Measurements from ENCODE around the gene ADRA1B. TPM values are rescaled to one million over a fixed set of nuclear protein-coding genes. Genes with fewer than 3 reads are reported as not detected.

The ADRA1B gene
- total RNA-seq, 2 experiments from 2014 or later, result not detected

DNA sequence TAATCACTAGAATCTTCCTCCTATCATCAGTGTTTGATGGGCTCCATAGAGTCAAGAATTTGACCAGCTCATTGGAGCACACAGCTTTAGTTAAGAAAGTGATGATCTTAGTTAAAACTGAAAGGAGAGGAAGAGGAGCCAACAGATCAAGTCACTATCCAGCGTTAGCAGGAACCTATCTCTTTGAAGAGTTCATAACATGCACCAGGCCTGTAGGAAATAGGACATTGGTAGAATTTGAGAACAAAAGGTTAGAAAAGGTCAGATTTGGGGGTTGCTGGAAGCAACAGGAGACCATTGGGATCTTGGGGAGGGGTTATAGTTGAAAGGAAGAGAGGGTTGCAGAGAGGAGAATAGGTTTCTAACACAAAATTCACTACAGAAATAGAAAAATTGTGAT lies 11.4 kb upstream of the ADRA1B start:
- POLR2A ChIA-PET, result no interaction called here
- no peak for DNase-seq
- no peak overlapping the region for H3K27ac Mint-ChIP-seq
- H3K4me1 Mint-ChIP-seq (ENCODE audit: low read depth), result peaks cover 3% of the 10 kb centered on the region
- H3K27me3 Mint-ChIP-seq (ENCODE audit: low read depth), result peaks cover 25% of the 10 kb centered on the region
- CTCF ChIA-PET, result no interaction called here
- H3K9me3 Mint-ChIP-seq (ENCODE audit: insufficient read depth), result no peaks in the 10 kb centered on the region
- no peak for ATAC-seq
- no peak overlapping the region for H3K4me3 Mint-ChIP-seq
- no peaks in the 10 kb centered on the region for H3K36me3 Mint-ChIP-seq (ENCODE audit: low read depth)

DNA sequence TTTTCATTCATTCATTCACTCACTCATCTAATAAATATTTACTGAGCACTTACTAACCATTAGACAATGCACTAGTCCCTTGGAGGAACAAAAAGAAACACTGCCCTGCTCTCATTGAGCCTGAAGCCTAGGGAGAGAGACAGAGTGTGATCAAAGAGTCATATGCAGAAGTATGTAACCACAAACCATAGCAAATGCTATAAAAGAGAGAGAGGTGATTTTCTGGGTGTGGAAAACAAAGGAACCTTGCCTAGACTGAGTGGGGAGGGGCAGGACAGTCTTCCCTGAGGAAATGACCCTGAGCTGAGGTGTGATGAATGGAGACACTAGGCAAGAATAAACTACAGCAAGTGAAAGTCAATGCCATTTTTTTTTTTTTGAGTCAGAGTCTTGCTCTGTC lies 10.8 kb upstream of the ADRA1B start:
- CTCF ChIA-PET, result no interaction called here
- H3K27me3 Mint-ChIP-seq (ENCODE audit: low read depth), result peaks cover 24% of the 10 kb centered on the region

DNA sequence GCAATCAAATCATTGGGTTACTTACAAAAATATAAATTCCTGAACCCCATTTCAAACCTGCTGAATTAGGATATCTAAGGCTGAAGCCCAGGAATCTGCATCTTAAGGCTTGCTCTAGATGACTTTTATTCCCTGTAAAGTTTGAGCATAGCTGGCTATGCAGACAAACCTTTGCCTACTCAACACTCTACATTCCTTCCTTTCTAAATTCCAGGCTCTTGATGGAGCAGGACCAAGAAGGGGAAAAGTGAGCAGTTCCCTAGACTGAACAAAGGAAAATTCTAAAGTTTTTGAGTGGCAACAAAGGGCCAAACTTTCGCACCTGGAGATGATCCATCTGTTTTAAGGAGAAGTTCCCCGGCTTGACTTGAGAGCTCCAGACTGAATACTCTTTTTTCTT lies 9.8 kb upstream of the ADRA1B start:
- H3K36me3 Mint-ChIP-seq (ENCODE audit: low read depth), result no peaks in the 10 kb centered on the region
- ChIA-PET POLR2A (interaction anchor here (0.8 kb wide), 1 partner anchor 408 kb away, joined by 3 read pairs; no protein-coding TSS in a partner anchor), CTCF (no interaction called here)
- no peaks in the 10 kb centered on the region for H3K9me3 Mint-ChIP-seq (ENCODE audit: insufficient read depth)
- peaks cover 22% of the 10 kb centered on the region for H3K27me3 Mint-ChIP-seq (ENCODE audit: low read depth)
- DNase-seq (no peak), ATAC-seq (no peak)
- H3K27ac Mint-ChIP-seq, result no peak overlapping the region
- no peak overlapping the region for H3K4me3 Mint-ChIP-seq
- H3K4me1 Mint-ChIP-seq (ENCODE audit: low read depth), result peaks cover 3% of the 10 kb centered on the region

More for the DNA sequence above, 10.8 kb upstream of the ADRA1B start:
- Mint-ChIP-seq H3K9me3 (ENCODE audit: insufficient read depth) (no peaks in the 10 kb centered on the region), H3K4me3 (no peak overlapping the region), H3K36me3 (ENCODE audit: low read depth) (no peaks in the 10 kb centered on the region), H3K27ac (no peak overlapping the region), H3K4me1 (ENCODE audit: low read depth) (peaks cover 3% of the 10 kb centered on the region)
- no peak for DNase-seq
- POLR2A ChIA-PET, result no interaction called here
- ATAC-seq, result no peak

DNA sequence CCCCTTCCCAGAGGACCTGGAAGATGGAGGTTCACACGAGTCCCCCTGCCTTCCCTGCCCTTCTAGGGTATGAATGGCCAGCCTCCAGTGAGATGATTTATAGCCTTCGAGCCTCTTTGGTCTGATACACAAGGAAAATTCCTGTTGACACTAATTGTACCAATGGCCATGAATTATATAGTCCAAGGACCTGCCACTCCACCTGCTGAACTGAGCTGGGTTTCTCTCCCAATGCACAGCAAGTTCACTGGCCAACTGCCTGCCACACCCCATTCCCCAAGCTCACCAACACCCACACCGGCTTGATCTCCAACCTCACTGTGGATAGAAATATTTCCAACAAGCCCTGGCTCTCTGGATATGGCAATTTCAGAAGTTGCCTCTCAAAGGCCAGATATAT lies 9.3 kb upstream of the ADRA1B start:
- Mint-ChIP-seq H3K4me1 (ENCODE audit: low read depth) (peaks cover 3% of the 10 kb centered on the region), H3K27me3 (ENCODE audit: low read depth) (peaks cover 22% of the 10 kb centered on the region), H3K36me3 (ENCODE audit: low read depth) (no peaks in the 10 kb centered on the region), H3K9me3 (ENCODE audit: insufficient read depth) (no peaks in the 10 kb centered on the region), H3K4me3 (no peak overlapping the region), H3K27ac (no peak overlapping the region)
- ATAC-seq (no peak), DNase-seq (no peak)
- ChIA-PET CTCF (interaction anchor here (1.2 to 1.7 kb wide), 2 partner anchors 9 to 391 kb away, joined by 3 to 4 read pairs; partner anchors contain the start of gene ADRA1B), POLR2A (interaction anchor here (0.8 kb wide), 1 partner anchor 409 kb away, joined by 3 read pairs; no protein-coding TSS in a partner anchor)

DNA sequence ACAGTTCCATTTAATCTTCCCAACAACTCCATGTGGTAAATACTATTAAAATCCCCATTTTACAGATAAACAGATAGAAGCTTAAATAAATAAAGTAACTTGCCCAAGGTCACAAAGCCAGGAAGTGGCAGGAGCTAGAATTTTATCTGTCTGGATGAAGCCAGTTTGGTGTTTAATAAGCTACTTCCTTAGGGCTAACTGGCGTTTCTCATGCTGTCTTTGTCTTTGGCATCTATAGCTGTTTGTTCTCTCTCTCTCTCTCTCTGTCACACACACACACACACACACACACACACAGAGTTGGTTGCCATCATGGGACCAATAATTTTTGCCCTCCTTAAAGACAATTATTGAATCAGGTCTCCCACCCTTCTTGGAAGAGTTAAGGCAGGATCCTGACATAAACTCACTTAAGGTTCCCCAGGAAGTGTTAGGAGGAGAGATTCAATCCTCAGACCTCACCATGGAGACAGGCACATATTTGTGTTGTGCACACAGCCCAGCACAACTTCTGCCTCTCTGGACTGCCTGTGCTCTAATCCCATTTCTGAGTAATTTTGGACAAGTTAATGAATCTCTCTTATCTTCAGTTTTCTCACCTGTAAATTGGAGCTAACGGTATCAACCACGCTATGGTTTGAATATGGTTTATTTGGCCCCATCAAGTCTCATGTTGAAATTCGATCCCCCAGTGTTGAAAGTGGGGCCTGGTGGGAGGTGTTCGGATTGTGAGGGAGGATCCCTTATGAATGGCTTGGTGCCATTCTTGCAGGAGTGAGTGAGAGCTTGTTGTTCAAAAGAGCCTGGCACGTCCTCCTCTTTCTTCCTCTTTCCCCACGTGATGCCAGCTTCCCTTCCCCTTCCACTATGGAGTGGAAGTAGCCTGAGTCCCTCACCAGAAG lies 8.3 kb upstream of the ADRA1B start:
- H3K27ac Mint-ChIP-seq, result no peak overlapping the region
- POLR2A ChIA-PET, result no interaction called here
- no peaks in the 10 kb centered on the region for H3K9me3 Mint-ChIP-seq (ENCODE audit: insufficient read depth)
- no peak overlapping the region for H3K4me3 Mint-ChIP-seq
- DNase-seq (no peak), ATAC-seq (no peak)
- peaks cover 22% of the 10 kb centered on the region for H3K27me3 Mint-ChIP-seq (ENCODE audit: low read depth)
- CTCF ChIA-PET, result interaction anchor here (1.2 to 1.7 kb wide), 2 partner anchors 8 to 392 kb away, joined by 3 to 4 read pairs; partner anchors contain the start of gene ADRA1B
- H3K4me1 Mint-ChIP-seq (ENCODE audit: low read depth), result peaks cover 3% of the 10 kb centered on the region
- no peaks in the 10 kb centered on the region for H3K36me3 Mint-ChIP-seq (ENCODE audit: low read depth)

DNA sequence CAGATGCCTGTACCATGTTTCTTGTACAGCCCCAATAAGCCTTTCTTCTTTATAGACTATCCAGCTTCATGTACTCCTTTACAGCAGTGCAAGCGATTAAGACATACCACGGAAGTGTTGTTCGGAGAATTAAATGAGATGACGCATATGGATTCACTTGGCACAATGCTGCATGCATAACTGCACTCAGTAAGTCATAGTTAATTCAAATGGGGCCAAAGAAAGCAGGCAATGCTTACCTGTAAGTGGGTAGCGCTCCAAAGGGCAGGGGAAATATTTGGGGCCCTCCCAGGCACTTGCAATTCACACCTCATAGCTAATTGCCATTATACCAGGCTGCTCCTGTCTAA lies 7.7 kb upstream of the ADRA1B start:
- ATAC-seq (no peak), DNase-seq (no peak)
- peaks cover 25% of the 10 kb centered on the region for H3K27me3 Mint-ChIP-seq (ENCODE audit: low read depth)
- no peak overlapping the region for H3K27ac Mint-ChIP-seq
- H3K9me3 Mint-ChIP-seq (ENCODE audit: insufficient read depth), result no peaks in the 10 kb centered on the region
- H3K4me1 Mint-ChIP-seq (ENCODE audit: low read depth), result peaks cover 3% of the 10 kb centered on the region
- H3K36me3 Mint-ChIP-seq (ENCODE audit: low read depth), result no peaks in the 10 kb centered on the region
- H3K4me3 Mint-ChIP-seq, result no peak overlapping the region
- POLR2A ChIA-PET, result no interaction called here
- CTCF ChIA-PET, result interaction anchor here (1.7 kb wide), 1 partner anchor 393 kb away, joined by 3 read pairs; no protein-coding TSS in a partner anchor

DNA sequence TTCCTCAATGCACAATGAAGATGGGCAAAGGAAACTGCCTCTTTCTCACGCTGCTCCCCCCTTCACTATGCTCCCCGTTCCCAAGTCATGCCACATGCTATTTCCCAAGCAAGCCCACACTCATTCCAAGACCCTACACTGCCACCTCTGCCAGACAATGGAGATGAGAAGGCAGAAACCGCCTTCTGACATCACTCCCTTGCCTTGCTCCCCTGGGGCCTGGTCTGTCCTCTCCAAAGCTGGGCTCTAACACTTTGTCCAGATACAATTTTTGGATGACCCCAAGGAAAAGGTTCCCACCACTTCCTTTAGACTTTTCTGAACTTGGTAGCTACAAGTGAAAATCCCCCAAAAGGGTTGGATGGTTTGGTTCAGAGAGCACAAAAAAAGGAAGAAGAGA lies 7.2 kb upstream of the ADRA1B start:
- Mint-ChIP-seq H3K27me3 (ENCODE audit: low read depth) (peaks cover 27% of the 10 kb centered on the region), H3K27ac (no peak overlapping the region), H3K9me3 (ENCODE audit: insufficient read depth) (no peaks in the 10 kb centered on the region), H3K4me3 (no peak overlapping the region), H3K4me1 (ENCODE audit: low read depth) (peaks cover 3% of the 10 kb centered on the region), H3K36me3 (ENCODE audit: low read depth) (no peaks in the 10 kb centered on the region)
- DNase-seq, result no peak
- POLR2A ChIA-PET, result no interaction called here
- CTCF ChIA-PET, result no interaction called here
- ATAC-seq, result no peak

DNA sequence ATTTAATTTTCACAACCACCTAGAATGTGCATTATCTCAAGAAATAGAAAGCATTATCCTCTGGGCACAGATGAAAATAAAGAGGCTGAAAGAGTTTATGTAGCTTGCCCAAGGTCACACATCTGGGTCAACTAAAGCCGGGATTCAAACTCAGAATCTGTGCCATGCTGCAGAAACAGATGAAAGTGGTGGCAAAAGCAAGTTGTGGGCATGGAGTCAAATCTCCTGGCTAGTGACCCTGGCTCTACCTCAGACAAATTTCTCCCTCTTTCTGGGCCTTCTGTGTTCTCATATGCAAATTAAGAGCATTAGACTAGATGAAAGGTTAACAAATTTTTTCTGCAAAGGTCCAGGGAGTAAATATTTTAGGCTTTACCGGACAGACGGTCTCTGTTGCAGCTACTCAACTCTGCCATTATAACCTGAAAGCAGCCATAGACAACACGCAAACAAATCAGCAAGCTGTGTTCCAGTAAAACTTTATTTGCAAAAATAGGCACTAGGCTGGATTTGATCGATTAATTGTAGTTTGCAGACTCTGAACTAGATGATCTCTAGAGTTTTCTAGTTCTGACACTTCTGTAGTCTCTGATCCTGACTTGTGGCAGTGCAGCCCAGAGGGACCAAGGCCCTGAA lies 6.0 kb upstream of the ADRA1B start:
- H3K27me3 Mint-ChIP-seq (ENCODE audit: low read depth), result peaks cover 35% of the 10 kb centered on the region
- POLR2A ChIA-PET, result no interaction called here
- H3K36me3 Mint-ChIP-seq (ENCODE audit: low read depth), result no peaks in the 10 kb centered on the region
- CTCF ChIA-PET, result no interaction called here
- H3K4me3 Mint-ChIP-seq, result no peak overlapping the region
- H3K9me3 Mint-ChIP-seq (ENCODE audit: insufficient read depth), result no peaks in the 10 kb centered on the region
- no peak overlapping the region for H3K27ac Mint-ChIP-seq
- DNase-seq (no peak), ATAC-seq (no peak)
- H3K4me1 Mint-ChIP-seq (ENCODE audit: low read depth), result peaks cover 3% of the 10 kb centered on the region

DNA sequence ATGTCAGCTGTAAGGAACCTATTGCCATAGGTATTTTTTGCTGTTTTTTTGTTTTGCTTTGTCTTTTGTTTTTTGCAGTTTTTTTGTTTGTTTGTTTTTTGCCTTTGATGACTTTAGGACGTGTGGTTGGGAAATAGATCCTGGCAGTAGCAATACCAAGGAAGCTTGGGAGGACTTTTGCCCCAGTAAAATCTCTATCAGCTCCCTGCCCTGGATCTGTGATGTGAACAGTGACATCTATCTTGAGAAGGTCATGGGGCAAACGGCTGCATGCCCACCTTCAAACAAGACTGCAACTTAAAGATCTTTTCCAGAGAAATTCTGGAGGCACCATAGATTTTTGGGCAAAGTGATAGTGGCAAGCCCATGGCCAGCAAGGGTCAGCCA lies 5.4 kb upstream of the ADRA1B start:
- CTCF ChIA-PET, result no interaction called here
- Mint-ChIP-seq H3K27ac (no peak overlapping the region), H3K4me1 (ENCODE audit: low read depth) (peaks cover 2% of the 10 kb centered on the region), H3K27me3 (ENCODE audit: low read depth) (peaks cover 36% of the 10 kb centered on the region), H3K4me3 (no peak overlapping the region), H3K36me3 (ENCODE audit: low read depth) (no peaks in the 10 kb centered on the region), H3K9me3 (ENCODE audit: insufficient read depth) (no peaks in the 10 kb centered on the region)
- no peak for ATAC-seq
- POLR2A ChIA-PET, result no interaction called here
- DNase-seq, result no peak

DNA sequence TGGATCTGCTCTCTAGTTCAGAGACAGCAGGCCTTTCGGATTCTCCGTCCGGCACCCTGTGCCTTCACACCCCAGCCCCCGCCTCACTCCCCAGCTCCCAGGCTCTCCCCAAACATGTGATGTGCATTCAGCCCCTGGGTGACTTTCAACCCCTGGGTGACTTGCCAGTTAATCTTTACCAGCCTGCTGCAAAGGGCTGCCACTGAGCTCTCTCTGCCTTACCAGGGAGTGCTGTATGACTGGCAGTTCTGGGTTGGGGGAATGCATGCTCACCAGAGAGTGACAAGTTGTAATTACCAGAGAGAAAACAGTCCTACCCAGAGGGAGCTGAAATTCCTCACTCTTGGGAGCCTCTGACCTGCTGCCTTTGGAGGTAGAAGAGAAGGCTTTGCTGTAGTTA lies 4.9 kb upstream of the ADRA1B start:
- Mint-ChIP-seq H3K4me1 (ENCODE audit: low read depth) (peaks cover 2% of the 10 kb centered on the region), H3K4me3 (no peak overlapping the region), H3K27ac (no peak overlapping the region), H3K36me3 (ENCODE audit: low read depth) (no peaks in the 10 kb centered on the region), H3K27me3 (ENCODE audit: low read depth) (peaks cover 36% of the 10 kb centered on the region), H3K9me3 (ENCODE audit: insufficient read depth) (no peaks in the 10 kb centered on the region)
- POLR2A ChIA-PET, result no interaction called here
- CTCF ChIA-PET, result no interaction called here
- no peak for ATAC-seq
- no peak for DNase-seq

DNA sequence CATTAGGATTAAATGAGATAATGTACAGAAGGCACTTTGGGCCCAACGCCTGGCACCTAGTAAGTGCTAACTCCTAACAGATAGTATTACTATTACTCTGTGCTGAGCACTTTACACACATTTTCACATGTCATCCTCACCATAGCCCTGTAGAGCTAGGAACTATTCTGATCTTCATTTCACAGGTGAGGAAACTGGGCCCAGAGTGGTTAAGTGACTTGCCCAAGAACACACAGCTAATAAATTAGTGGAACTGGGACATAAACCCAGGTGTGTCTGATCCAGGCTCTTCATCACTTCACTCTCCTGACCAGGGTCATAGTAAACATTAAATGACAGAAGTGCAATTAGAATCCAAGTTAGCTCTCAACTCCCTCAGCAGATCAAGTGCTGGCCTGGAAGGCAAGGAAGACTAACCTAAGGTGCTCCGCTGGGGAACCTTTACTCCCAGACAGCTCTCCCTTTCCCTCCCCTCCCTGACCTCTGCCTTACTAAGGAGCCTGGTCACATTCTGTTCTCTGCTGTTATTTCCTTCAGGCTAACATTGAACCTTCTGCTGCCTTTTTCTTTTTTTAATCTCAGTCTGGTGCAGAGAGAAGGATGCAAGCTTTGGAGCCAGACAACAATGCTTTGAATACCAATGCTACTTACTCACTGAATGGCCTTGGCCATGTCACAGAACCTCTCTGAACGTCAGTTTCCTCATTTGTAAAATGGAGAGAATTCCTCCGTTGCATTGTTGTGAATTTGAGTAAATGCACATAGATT lies 4.1 kb upstream of the ADRA1B start:
- ATAC-seq (no peak), DNase-seq (no peak)
- H3K4me3 Mint-ChIP-seq, result no peak overlapping the region
- CTCF ChIA-PET, result interaction anchor here (0.6 kb wide), 1 partner anchor 575 kb away, joined by 3 read pairs; no protein-coding TSS in a partner anchor
- peaks cover 4% of the 10 kb centered on the region for H3K4me1 Mint-ChIP-seq (ENCODE audit: low read depth)
- H3K36me3 Mint-ChIP-seq (ENCODE audit: low read depth), result no peaks in the 10 kb centered on the region
- POLR2A ChIA-PET, result no interaction called here
- no peaks in the 10 kb centered on the region for H3K9me3 Mint-ChIP-seq (ENCODE audit: insufficient read depth)
- H3K27me3 Mint-ChIP-seq (ENCODE audit: low read depth), result peaks cover 35% of the 10 kb centered on the region
- H3K27ac Mint-ChIP-seq, result no peak overlapping the region

DNA sequence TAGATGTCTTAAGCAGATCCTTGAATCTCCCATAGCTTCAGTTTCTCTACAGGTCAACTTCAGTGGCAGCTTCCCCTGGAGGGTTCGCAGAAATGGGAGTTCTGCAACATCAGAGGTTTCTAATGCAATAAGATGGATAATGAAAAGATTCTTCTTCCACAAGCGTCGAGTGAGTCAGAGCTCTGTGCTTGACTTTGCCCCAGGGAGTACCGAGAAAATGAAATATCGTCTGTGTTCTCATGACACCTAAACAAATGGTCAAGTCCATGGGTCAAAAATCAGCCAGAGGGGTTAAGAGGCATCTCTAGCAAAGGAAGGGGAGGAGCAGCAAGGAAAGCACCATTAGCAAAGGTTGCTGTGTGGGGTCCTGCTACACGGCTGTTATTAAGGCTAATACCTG lies 3.2 kb upstream of the ADRA1B start:
- ATAC-seq, result no peak
- ChIA-PET POLR2A (no interaction called here), CTCF (no interaction called here)
- H3K4me3 Mint-ChIP-seq, result no peak overlapping the region
- H3K9me3 Mint-ChIP-seq (ENCODE audit: insufficient read depth), result no peaks in the 10 kb centered on the region
- DNase-seq, result no peak
- H3K36me3 Mint-ChIP-seq (ENCODE audit: low read depth), result no peaks in the 10 kb centered on the region
- peaks cover 38% of the 10 kb centered on the region for H3K27me3 Mint-ChIP-seq (ENCODE audit: low read depth)
- H3K4me1 Mint-ChIP-seq (ENCODE audit: low read depth), result peaks cover 6% of the 10 kb centered on the region
- no peak overlapping the region for H3K27ac Mint-ChIP-seq
